Measurements from ENCODE around the gene ARID4B. TPM values are rescaled to one million over a fixed set of nuclear protein-coding genes. Genes with fewer than 3 reads are reported as not detected.

The ARID4B gene
- total RNA-seq, 1 experiment from 2014 or later = 34.2 TPM

- Mint-ChIP-seq H3K27me3 (ENCODE audit: insufficient read depth, unreplicated experiment) (no peaks in the 10 kb centered on the region), H3K4me3 (ENCODE audit: unreplicated experiment) (no peak overlapping the region), H3K9me3 (ENCODE audit: unreplicated experiment) (no peaks in the 10 kb centered on the region), H3K4me1 (ENCODE audit: low read depth, unreplicated experiment) (peaks cover 5% of the 10 kb centered on the region), H3K27ac (ENCODE audit: unreplicated experiment) (no peak overlapping the region), H3K36me3 (ENCODE audit: insufficient read depth, unreplicated experiment) (peaks cover 46% of the 10 kb centered on the region)
- Histone ChIP-seq H3K36me3 (ENCODE audit: control insufficient read depth, insufficient read depth, low read length) (peaks cover 6% of the 10 kb centered on the region; the same call in 1 of the 2 replicates), H3K27me3 (replicated peaks; ENCODE audit: control insufficient read depth, insufficient read depth, low read length) (no peaks in the 10 kb centered on the region), H3K4me1 (peaks cover 10% of the 10 kb centered on the region; the same call in 1 of the 2 replicates), H3K4me3 (ENCODE audit: low read depth, low read length) (no peak overlapping the region), H3K9me3 (no peaks in the 10 kb centered on the region)
- TF ChIP-seq, protein P1, sequence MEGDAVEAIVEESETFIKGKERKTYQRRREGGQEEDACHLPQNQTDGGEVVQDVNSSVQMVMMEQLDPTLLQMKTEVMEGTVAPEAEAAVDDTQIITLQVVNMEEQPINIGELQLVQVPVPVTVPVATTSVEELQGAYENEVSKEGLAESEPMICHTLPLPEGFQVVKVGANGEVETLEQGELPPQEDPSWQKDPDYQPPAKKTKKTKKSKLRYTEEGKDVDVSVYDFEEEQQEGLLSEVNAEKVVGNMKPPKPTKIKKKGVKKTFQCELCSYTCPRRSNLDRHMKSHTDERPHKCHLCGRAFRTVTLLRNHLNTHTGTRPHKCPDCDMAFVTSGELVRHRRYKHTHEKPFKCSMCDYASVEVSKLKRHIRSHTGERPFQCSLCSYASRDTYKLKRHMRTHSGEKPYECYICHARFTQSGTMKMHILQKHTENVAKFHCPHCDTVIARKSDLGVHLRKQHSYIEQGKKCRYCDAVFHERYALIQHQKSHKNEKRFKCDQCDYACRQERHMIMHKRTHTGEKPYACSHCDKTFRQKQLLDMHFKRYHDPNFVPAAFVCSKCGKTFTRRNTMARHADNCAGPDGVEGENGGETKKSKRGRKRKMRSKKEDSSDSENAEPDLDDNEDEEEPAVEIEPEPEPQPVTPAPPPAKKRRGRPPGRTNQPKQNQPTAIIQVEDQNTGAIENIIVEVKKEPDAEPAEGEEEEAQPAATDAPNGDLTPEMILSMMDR (IDR thresholded peaks at IDR 0.05; ENCODE audit: insufficient read depth in 1 of 2, low read depth in 1 of 2, low read length in 1 of 2, severe bottlenecking in 1 of 2, unreplicated experiment in 1 of 2) = peak in 1 of 2 experiments; percentile 2
- intact Hi-C loops (cut with micrococcal nuclease; ENCODE audit: unreplicated experiment) = no loop called here
- ChIA-PET POLR2A (interaction anchor here (0.6 to 0.7 kb wide), 2 partner anchors 164 to 188 kb away, joined by 3 read pairs; no protein-coding TSS in a partner anchor), CTCF (no interaction called here)
- BruUV-seq (replicated peaks) = no TSS peak
- no peak for DNase-seq
These were observed 171.7 kb downstream of the ARID4B start for GRCh38 chr1:235156265-235156664.

- intact Hi-C loops (cut with micrococcal nuclease; ENCODE audit: unreplicated experiment) = no loop called here
- ChIA-PET CTCF (no interaction called here), POLR2A (no interaction called here)
- Histone ChIP-seq H3K4me1 (peaks cover 6% of the 10 kb centered on the region; the same call in 1 of the 2 replicates), H3K27me3 (replicated peaks; ENCODE audit: control insufficient read depth, insufficient read depth, low read length) (no peaks in the 10 kb centered on the region), H3K4me3 (ENCODE audit: low read depth, low read length) (no peak overlapping the region), H3K9me3 (no peaks in the 10 kb centered on the region), H3K36me3 (ENCODE audit: control insufficient read depth, insufficient read depth, low read length) (peaks cover 2% of the 10 kb centered on the region)
- no peak overlapping the region for H3K4me3 Mint-ChIP-seq (ENCODE audit: unreplicated experiment)
- no peak overlapping the region for H3K27ac Mint-ChIP-seq (ENCODE audit: unreplicated experiment)
- TF ChIP-seq, protein P1 (IDR thresholded peaks at IDR 0.05; ENCODE audit: insufficient read depth in 1 of 2, low read depth in 1 of 2, low read length in 1 of 2, severe bottlenecking in 1 of 2, unreplicated experiment in 1 of 2) = no peak
- no peaks in the 10 kb centered on the region for H3K9me3 Mint-ChIP-seq (ENCODE audit: unreplicated experiment)
- peaks cover 65% of the 10 kb centered on the region for H3K36me3 Mint-ChIP-seq (ENCODE audit: insufficient read depth, unreplicated experiment)
- no peaks in the 10 kb centered on the region for H3K27me3 Mint-ChIP-seq (ENCODE audit: insufficient read depth, unreplicated experiment)
- DNase-seq = no peak
- BruUV-seq (replicated peaks) = no TSS peak
- no peaks in the 10 kb centered on the region for H3K4me1 Mint-ChIP-seq (ENCODE audit: low read depth, unreplicated experiment)
These were observed 175.7 kb downstream of the ARID4B start for GRCh38 chr1:235152235-235152634.

DNA sequence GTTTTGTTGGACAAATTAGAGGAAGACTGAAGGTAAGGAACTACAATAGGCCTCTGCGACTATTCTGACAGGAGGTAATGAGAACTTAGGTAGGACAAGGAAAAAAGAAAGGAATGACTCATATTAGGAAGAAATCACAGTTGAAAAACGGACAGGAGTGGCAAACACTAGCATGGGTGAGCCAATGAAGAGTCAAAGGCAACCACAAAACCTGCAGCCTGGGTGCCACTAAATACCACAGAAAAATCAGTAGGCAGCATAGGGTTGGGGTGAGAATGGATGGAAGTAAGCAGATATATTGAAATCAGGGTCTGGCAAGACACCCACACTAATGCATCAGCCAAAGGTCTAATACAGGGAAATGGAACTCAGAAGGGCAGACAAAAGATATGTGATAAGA lies 176.9 kb downstream of the ARID4B start:
- Mint-ChIP-seq H3K36me3 (ENCODE audit: insufficient read depth, unreplicated experiment) (peaks cover 70% of the 10 kb centered on the region), H3K9me3 (ENCODE audit: unreplicated experiment) (no peaks in the 10 kb centered on the region), H3K27ac (ENCODE audit: unreplicated experiment) (no peak overlapping the region), H3K4me1 (ENCODE audit: low read depth, unreplicated experiment) (no peaks in the 10 kb centered on the region), H3K4me3 (ENCODE audit: unreplicated experiment) (no peak overlapping the region), H3K27me3 (ENCODE audit: insufficient read depth, unreplicated experiment) (no peaks in the 10 kb centered on the region)
- Histone ChIP-seq H3K36me3 (ENCODE audit: control insufficient read depth, insufficient read depth, low read length) (peaks cover 4% of the 10 kb centered on the region), H3K9me3 (no peaks in the 10 kb centered on the region), H3K4me3 (ENCODE audit: low read depth, low read length) (no peak overlapping the region), H3K27me3 (replicated peaks; ENCODE audit: control insufficient read depth, insufficient read depth, low read length) (no peaks in the 10 kb centered on the region), H3K4me1 (no peaks in the 10 kb centered on the region)
- ChIA-PET CTCF (no interaction called here), POLR2A (no interaction called here)
- BruUV-seq (replicated peaks) = no TSS peak
- intact Hi-C loops (cut with micrococcal nuclease; ENCODE audit: unreplicated experiment) = no loop called here
- DNase-seq = no peak
- TF ChIP-seq, protein P1 (IDR thresholded peaks at IDR 0.05; ENCODE audit: insufficient read depth in 1 of 2, low read depth in 1 of 2, low read length in 1 of 2, severe bottlenecking in 1 of 2, unreplicated experiment in 1 of 2) = no peak
